Measurements from ENCODE around the gene UBA1.

DNA sequence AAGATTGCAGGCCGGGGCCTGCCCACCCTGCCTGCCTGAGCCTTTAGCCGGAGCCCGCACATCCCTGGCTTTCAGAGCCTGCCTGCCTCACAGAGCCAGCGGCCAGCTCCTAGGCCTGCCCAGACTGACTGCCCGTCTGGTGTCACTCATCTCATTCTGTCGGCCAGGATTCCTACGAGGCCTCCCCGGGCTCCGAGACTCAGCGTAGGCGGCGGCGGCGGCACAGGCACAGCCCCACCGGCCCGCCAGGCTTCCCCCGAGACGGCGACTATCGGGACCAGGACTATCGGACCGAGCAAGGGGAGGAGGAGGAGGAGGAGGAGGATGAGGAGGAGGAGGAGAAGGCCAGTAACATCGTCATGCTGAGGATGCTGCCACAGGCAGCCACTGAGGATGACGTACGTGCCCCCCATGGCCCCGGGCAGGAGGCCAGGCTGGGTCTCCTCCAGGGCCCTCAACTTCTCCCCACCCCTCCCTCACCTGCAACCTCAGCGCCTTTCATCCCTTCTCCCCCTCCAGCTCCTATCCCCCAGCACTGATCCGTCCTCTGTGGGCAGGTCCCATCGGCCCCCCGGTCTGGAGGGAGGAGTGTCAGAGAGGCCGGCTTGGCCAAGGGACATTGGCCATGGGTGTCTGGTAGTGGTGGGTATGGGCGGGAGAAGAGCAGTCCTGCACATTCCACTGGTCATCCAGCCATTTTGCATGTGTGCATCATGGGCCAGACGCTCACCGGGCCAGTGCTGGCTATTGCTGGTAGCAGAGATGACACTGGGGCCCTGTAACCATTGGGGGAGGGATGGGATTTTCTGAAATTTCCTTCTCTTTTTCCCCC is 22.6 kb upstream of the UBA1 start:
- TF ChIP-seq CTCF (conservative IDR thresholded peaks at IDR 0.05; ENCODE audit: low read length) (no peak), EZH2phosphoT487 (IDR thresholded peaks at IDR 0.05; ENCODE audit: borderline replicate concordance) (no peak)
